H9 (cell line): Measurements from ENCODE around the gene CERK. TPM values are rescaled to one million over a fixed set of nuclear protein-coding genes. Genes with fewer than 3 reads are reported as not detected.
"Not testable (repeated sequence)": the region's sequence is repeated elsewhere in the genome, so short reads cannot be mapped to it uniquely, and the experiment has no call there.

ENCODE experiments used
- DNase-seq: peaks from one replicate; pipeline ENCODE4 v3.0.0-alpha.2; 2017
- H2AFZ ChIP-seq: one replicate; pipeline ENCODE4 v1.6.1; 2013; ENCODE audit warnings: mild to moderate bottlenecking, low read length, control low read depth, moderate library complexity
- H2AK5ac ChIP-seq: 2 replicates; pipeline ENCODE4 v1.6.1; 2013; ENCODE audit warnings: low read length, control low read depth, mixed read lengths; ENCODE audit not compliant: insufficient read length
- H2BK120ac ChIP-seq: one replicate; pipeline ENCODE4 v1.6.1; 2013; ENCODE audit warnings: low read depth, mild to moderate bottlenecking, low read length, control low read depth, inconsistent platforms; ENCODE audit not compliant: poor library complexity, severe bottlenecking
- H2BK12ac ChIP-seq: 2 replicates; pipeline ENCODE4 v1.6.1; 2013; ENCODE audit warnings: low read length, control low read depth, mixed read lengths, low read depth; ENCODE audit not compliant: insufficient read length
- H2BK15ac ChIP-seq: 2 replicates; pipeline ENCODE4 v1.6.1; 2013; ENCODE audit warnings: low read depth, low read length, control low read depth
- H2BK20ac ChIP-seq: one replicate; pipeline ENCODE4 v1.6.1; 2013; ENCODE audit warnings: low read depth, mild to moderate bottlenecking, low read length, control low read depth, inconsistent platforms; ENCODE audit not compliant: poor library complexity, severe bottlenecking
- H2BK5ac ChIP-seq: 2 replicates; pipeline ENCODE4 v1.6.1; 2013; ENCODE audit warnings: low read length, control low read depth, mixed read lengths; ENCODE audit not compliant: insufficient read length
- H3K14ac ChIP-seq: 2 replicates; pipeline ENCODE4 v1.6.1; 2013; ENCODE audit warnings: low read length, control low read depth; ENCODE audit not compliant: insufficient read depth
- H3K18ac ChIP-seq: 2 replicates; pipeline ENCODE4 v1.6.1; 2013; ENCODE audit warnings: low read depth, mild to moderate bottlenecking, mixed read lengths, low read length, control low read depth; ENCODE audit not compliant: insufficient read length
- H3K23ac ChIP-seq: 2 replicates; pipeline ENCODE4 v1.6.1; 2013; ENCODE audit warnings: low read length, control low read depth, mixed read lengths, low read depth; ENCODE audit not compliant: insufficient read length
- H3K23me2 ChIP-seq: 2 replicates; pipeline ENCODE4 v1.6.1; 2013; ENCODE audit warnings: low read depth, mild to moderate bottlenecking, mixed read lengths, low read length, control low read depth; ENCODE audit not compliant: insufficient read length, poor library complexity, severe bottlenecking
- H3K27ac ChIP-seq: 2 replicates; pipeline ENCODE4 v1.5.1; 2013; ENCODE audit warnings: low read length, control low read depth, mixed read lengths, low read depth; ENCODE audit not compliant: insufficient read length
- H3K27me3 ChIP-seq: 2 replicates; pipeline ENCODE4 v1.6.1; 2013; ENCODE audit warnings: low read length, control low read depth, inconsistent platforms; ENCODE audit not compliant: insufficient read depth
- H3K4ac ChIP-seq: 2 replicates; pipeline ENCODE4 v1.6.1; 2013; ENCODE audit warnings: low read depth, mild to moderate bottlenecking, control low read depth, inconsistent platforms, low read length, moderate library complexity
- H3K4me1 ChIP-seq: 2 replicates; pipeline ENCODE4 v1.6.1; 2013; ENCODE audit warnings: low read length, control low read depth, inconsistent platforms; ENCODE audit not compliant: insufficient read depth
- H3K4me2 ChIP-seq: 2 replicates; pipeline ENCODE4 v1.6.1; 2013; ENCODE audit warnings: low read length, control low read depth, mixed read lengths; ENCODE audit not compliant: insufficient read length, insufficient read depth
- H3K56ac ChIP-seq: 2 replicates; pipeline ENCODE4 v1.6.1; 2013; ENCODE audit warnings: low read depth, mild to moderate bottlenecking, mixed read lengths, low read length, control low read depth; ENCODE audit not compliant: insufficient read length
- H3K79me1 ChIP-seq: 2 replicates; pipeline ENCODE4 v1.6.1; 2013; ENCODE audit warnings: low read depth, mild to moderate bottlenecking, moderate library complexity, low read length, control low read depth, inconsistent platforms; ENCODE audit not compliant: insufficient read depth, poor library complexity, severe bottlenecking
- H3K79me2 ChIP-seq: 2 replicates; pipeline ENCODE4 v1.6.1; 2013; ENCODE audit warnings: low read length, control low read depth, inconsistent platforms; ENCODE audit not compliant: insufficient read depth
- H3K9ac ChIP-seq: 2 replicates; pipeline ENCODE4 v1.6.1; 2013; ENCODE audit warnings: low read length, control low read depth, mixed read lengths; ENCODE audit not compliant: insufficient read length; ENCODE audit errors: extremely low read depth
- H3K9me3 ChIP-seq: one replicate; pipeline ENCODE4 v1.6.1; 2013; ENCODE audit warnings: low read depth, low read length, inconsistent platforms; ENCODE audit not compliant: control insufficient read depth
- H3T11ph ChIP-seq: one replicate; pipeline ENCODE4 v1.6.1; 2013; ENCODE audit warnings: mild to moderate bottlenecking, low read length, control low read depth, inconsistent platforms
- H4K20me1 ChIP-seq: one replicate; pipeline ENCODE4 v1.6.1; 2013; ENCODE audit not compliant: control insufficient read depth, insufficient read length, insufficient read depth
- H4K5ac ChIP-seq: 2 replicates; pipeline ENCODE4 v1.6.1; 2013; ENCODE audit warnings: low read depth, mild to moderate bottlenecking, mixed read lengths, low read length, control low read depth; ENCODE audit not compliant: insufficient read length
- H4K8ac ChIP-seq: replicated peaks from 2 replicates; pipeline ENCODE4 v1.6.1; 2013; ENCODE audit warnings: low read length, control low read depth, mixed read lengths, low read depth; ENCODE audit not compliant: insufficient read length
- H4K91ac ChIP-seq: 2 replicates; pipeline ENCODE4 v1.6.1; 2013; ENCODE audit warnings: low read depth, mild to moderate bottlenecking, moderate library complexity, mixed read lengths, low read length, control low read depth; ENCODE audit not compliant: insufficient read length
- H3K27ac Mint-ChIP-seq, 3 experiments: 2 replicates in 2 of 3; 3 replicates in 1 of 3; pipeline ENCODE4 v1.8.0; 2020 to 2021; ENCODE audit warnings: mixed read lengths in 3 of 3, mild to moderate bottlenecking in 1 of 3, moderate library complexity in 1 of 3
- H3K27me3 Mint-ChIP-seq: 2 replicates; pipeline ENCODE4 v1.8.0; 2021; ENCODE audit warnings: low read depth, mild to moderate bottlenecking, moderate library complexity, mixed read lengths
- H3K36me3 Mint-ChIP-seq, 3 experiments: 2 replicates in 2 of 3; 3 replicates in 1 of 3; pipeline ENCODE4 v1.8.0; 2020 to 2021; ENCODE audit warnings: low read depth in 3 of 3, mixed read lengths in 3 of 3; ENCODE audit not compliant: insufficient read depth in 1 of 3
- H3K4me1 Mint-ChIP-seq, 2 experiments: 2 replicates each; pipeline ENCODE4 v1.8.0; 2020; ENCODE audit warnings: mixed read lengths in 2 of 2
- H3K4me3 Mint-ChIP-seq, 2 experiments: 2 replicates in 1 of 2; 3 replicates in 1 of 2; pipeline ENCODE4 v1.8.0; 2020 to 2021; ENCODE audit warnings: mild to moderate bottlenecking in 2 of 2, mixed read lengths in 2 of 2, moderate library complexity in 1 of 2
- H3K9me3 Mint-ChIP-seq, 2 experiments: 2 replicates in 1 of 2; 3 replicates in 1 of 2; pipeline ENCODE4 v1.8.0; 2020; ENCODE audit warnings: mild to moderate bottlenecking in 2 of 2, mixed read lengths in 2 of 2, moderate library complexity in 1 of 2
- CTCF ChIP-seq: fragments of 200-600 bp; sonication (generic); conservative IDR thresholded peaks from 3 replicates; pipeline ENCODE4 v1.8.0; 2021; ENCODE audit warnings: antibody characterized with exemption, mild to moderate bottlenecking
- WGBS: extraction: QIAGEN DNeasy Blood & Tissue Kit; methylation state at CpG from one replicate; pipeline ENCODE4 v1.1.7; 2013; ENCODE audit warnings: missing lambda C conversion rate, low lambda C conversion rate, mixed read lengths; ENCODE audit not compliant: insufficient read length; ENCODE audit errors: extremely low coverage; 5-methylcytosine and 5-hydroxymethylcytosine counted together
- total RNA-seq: library from RNA; stranded (reverse); gene quantifications from 2 replicates; pipeline ENCODE4 v1.2.1, GENCODE V29; 2021

CERK gene
- total RNA-seq, 1 experiment from 2014 or later = 47.1 TPM

- no peak overlapping the region for H3K4ac ChIP-seq
- Mint-ChIP-seq H3K27ac (no peak overlapping the region), H3K4me3 (no peak overlapping the region), H3K9me3 (no peaks in the 10 kb centered on the region), H3K4me1 (peaks cover 7 to 27% of the 10 kb centered on the region in 2 experiments), H3K36me3 (no peaks in the 10 kb centered on the region), H3K27me3 (no peaks in the 10 kb centered on the region)
- H3K79me2 ChIP-seq = no peaks in the 10 kb centered on the region
- H3K79me1 ChIP-seq = no peaks in the 10 kb centered on the region
- no peak overlapping the region for H3K18ac ChIP-seq
- H4K20me1 ChIP-seq = no peaks in the 10 kb centered on the region
- peak; percentile 56 for DNase-seq
- no peak overlapping the region for H2BK120ac ChIP-seq
- H3K9me3 ChIP-seq = no peaks in the 10 kb centered on the region
- no peaks in the 10 kb centered on the region for H3K23me2 ChIP-seq
- H2BK20ac ChIP-seq = no peak overlapping the region
- WGBS = no CpG with 5 or more reads among the region's 11 CpGs
- no peak overlapping the region for H3K56ac ChIP-seq
- H3K4me2 ChIP-seq = no peak overlapping the region
- no peak overlapping the region for H3K9ac ChIP-seq
- H3K14ac ChIP-seq = no peak overlapping the region
- TF ChIP-seq CTCF = peak; percentile 47; the same call in 2 of the 3 replicates
- no peak overlapping the region for H4K91ac ChIP-seq
- H3K23ac ChIP-seq = no peak overlapping the region
- H2AFZ ChIP-seq = no peak overlapping the region
- H2BK12ac ChIP-seq = no peak overlapping the region
- no peak overlapping the region for H4K5ac ChIP-seq
- no peak overlapping the region for H2BK5ac ChIP-seq
- no peak overlapping the region for H4K8ac ChIP-seq
- no peak overlapping the region for H3T11ph ChIP-seq
- no peak overlapping the region for H2AK5ac ChIP-seq
- no peaks in the 10 kb centered on the region for H3K27me3 ChIP-seq
- H3K4me1 ChIP-seq = no peaks in the 10 kb centered on the region
- H3K27ac ChIP-seq = no peak overlapping the region
- no peak overlapping the region for H2BK15ac ChIP-seq
Measured at GRCh38 chr22:46635756-46636155, 102.3 kb downstream of the CERK start.

- H3K23me2 ChIP-seq, H3K79me1 ChIP-seq, H3K36me3 Mint-ChIP-seq, H2BK20ac ChIP-seq, H3K9ac ChIP-seq, H3K23ac ChIP-seq, H3T11ph ChIP-seq, H2BK120ac ChIP-seq, H4K8ac ChIP-seq, H3K18ac ChIP-seq, H3K9me3 Mint-ChIP-seq, H3K4me1 ChIP-seq, H4K91ac ChIP-seq, H3K27me3 ChIP-seq, H3K9me3 ChIP-seq, H3K4me3 Mint-ChIP-seq, H3K4me2 ChIP-seq, H3K56ac ChIP-seq, H2BK12ac ChIP-seq, H3K27ac Mint-ChIP-seq, H3K27ac ChIP-seq, H3K79me2 ChIP-seq, H2BK5ac ChIP-seq, H2AFZ ChIP-seq, H2BK15ac ChIP-seq, H3K27me3 Mint-ChIP-seq, H4K20me1 ChIP-seq, H4K5ac ChIP-seq, H3K14ac ChIP-seq, H3K4ac ChIP-seq, H2AK5ac ChIP-seq: not testable (repeated sequence)
- peak; percentile 62 for DNase-seq
- no CpG with 5 or more reads among the region's 30 CpGs for WGBS
- H3K4me1 Mint-ChIP-seq = peaks cover 6 to 21% of the 10 kb centered on the region in 2 experiments
Measured at GRCh38 chr22:46634973-46635685, 102.9 kb downstream of the CERK start.
